WERI-Rb-1 (cell line): ENCODE data around the gene PLEKHG5.

ENCODE experiments used
- DNase-seq: peaks from one replicate; pipeline ENCODE4 v3.0.0-alpha.2; 2020
- H3K27ac ChIP-seq: fragments of 250-450 bp; sonication (Bioruptor Pico); 2 replicates; pipeline ENCODE4 v1.5.1; 2020; ENCODE audit warnings: mild to moderate bottlenecking, moderate library complexity
- H3K27me3 ChIP-seq: fragments of 250-450 bp; sonication (Bioruptor Pico); 2 replicates; pipeline ENCODE4 v1.5.1; 2021; ENCODE audit warnings: mild to moderate bottlenecking, low read depth, moderate library complexity; ENCODE audit not compliant: insufficient read depth, severe bottlenecking
- H3K36me3 ChIP-seq: fragments of 250-450 bp; sonication (Bioruptor Pico); 2 replicates; pipeline ENCODE4 v1.5.1; 2020; ENCODE audit warnings: mild to moderate bottlenecking, moderate library complexity
- H3K4me3 ChIP-seq: 2 replicates; pipeline ENCODE4 v1.5.1; 2011; ENCODE audit warnings: low read depth, mild to moderate bottlenecking, control low read depth, low read length
- H3K9me3 ChIP-seq: fragments of 250-450 bp; sonication (Bioruptor Pico); 2 replicates; pipeline ENCODE4 v1.5.1; 2021; ENCODE audit warnings: mild to moderate bottlenecking, moderate library complexity; ENCODE audit not compliant: severe bottlenecking
- CTCF ChIP-seq: IDR thresholded peaks from 2 replicates; pipeline ENCODE4 v1.5.1; 2011; ENCODE audit warnings: low read depth, mild to moderate bottlenecking, control low read depth, inconsistent platforms, low read length

The PLEKHG5 gene

DNA sequence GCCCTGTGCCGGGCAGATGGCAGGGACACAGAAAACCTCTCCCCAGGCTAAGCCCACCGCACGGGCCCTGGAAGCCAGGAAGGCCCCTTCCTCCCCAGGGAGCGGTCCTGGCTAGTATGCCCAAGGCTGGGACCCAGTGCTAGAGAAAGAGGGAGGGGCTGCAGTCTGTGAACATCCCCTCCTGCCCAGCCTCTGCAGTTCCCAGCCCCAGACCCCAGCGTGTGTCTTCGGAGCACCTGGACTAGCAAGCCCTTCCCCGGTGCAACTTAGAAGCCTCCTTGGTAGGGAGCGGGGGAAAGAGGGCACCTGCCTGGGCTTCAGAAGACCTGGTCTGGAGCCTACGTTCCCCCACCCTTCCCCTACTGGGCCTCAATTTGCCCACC is 2.1 kb downstream of the PLEKHG5 start:
- no peak for TF ChIP-seq CTCF
- no peak overlapping the region for H3K4me3 ChIP-seq
- H3K9me3 ChIP-seq = no peaks in the 10 kb centered on the region
- no peak for DNase-seq
- H3K36me3 ChIP-seq = no peaks in the 10 kb centered on the region
- H3K27ac ChIP-seq = peak overlapping the region; percentile 64
- no peaks in the 10 kb centered on the region for H3K27me3 ChIP-seq

- DNase-seq = peak; percentile 66
- Histone ChIP-seq H3K36me3 (no peaks in the 10 kb centered on the region), H3K4me3 (no peak overlapping the region), H3K9me3 (no peaks in the 10 kb centered on the region), H3K27ac (peak overlapping the region; percentile 64), H3K27me3 (no peaks in the 10 kb centered on the region)
- no peak for TF ChIP-seq CTCF
These were observed 2.7 kb downstream of the PLEKHG5 start for GRCh38 chr1:6488602-6489382.

GRCh38 chr1:6487804-6488484 is 3.5 kb downstream of the PLEKHG5 start:
- no peaks in the 10 kb centered on the region for H3K27me3 ChIP-seq
- DNase-seq = no peak
- no peak overlapping the region for H3K27ac ChIP-seq
- H3K4me3 ChIP-seq = no peak overlapping the region
- H3K36me3 ChIP-seq = no peaks in the 10 kb centered on the region
- H3K9me3 ChIP-seq = no peaks in the 10 kb centered on the region
- TF ChIP-seq CTCF = no peak

GRCh38 chr1:6486433-6487011 is 4.9 kb downstream of the PLEKHG5 start:
- no peak overlapping the region for H3K27ac ChIP-seq

More at GRCh38 chr1:6486433-6487011, 4.9 kb downstream of the PLEKHG5 start:
- TF ChIP-seq CTCF = peak; percentile 95
- no peaks in the 10 kb centered on the region for H3K27me3 ChIP-seq
- no peaks in the 10 kb centered on the region for H3K9me3 ChIP-seq
- H3K36me3 ChIP-seq = no peaks in the 10 kb centered on the region
- DNase-seq = peak; percentile 94
- peak overlapping the region; percentile 71 for H3K4me3 ChIP-seq
